Activated T-cell treated with anti-CD3 and anti-CD28 coated beads, Interleukin-2, amount 50 U/mL, for 4 hours (primary cell): Measurements from ENCODE around the gene RXFP2. TPM values are rescaled to one million over a fixed set of nuclear protein-coding genes. Genes with fewer than 3 reads are reported as not detected.
A peak's percentile ranks its signal among the peaks of the same experiment; 100 is the strongest.

Experiments
- ATAC-seq, 2 donors: fragments of 200-7000 bp; cut with Tn5 transposase; one replicate each; pipeline ENCODE4 v1.10.0; 2021
- DNase-seq: peaks from one replicate; pipeline ENCODE4 v3.0.0-alpha.2; 2020
- H3K27me3 Mint-ChIP-seq: one replicate; pipeline ENCODE4 v1.8.0; 2021; ENCODE audit warnings: low read depth, mixed read lengths
- H3K36me3 Mint-ChIP-seq: one replicate; pipeline ENCODE4 v1.8.0; 2022; ENCODE audit warnings: mixed read lengths; ENCODE audit not compliant: insufficient read depth
- H3K4me1 Mint-ChIP-seq: one replicate; pipeline ENCODE4 v1.8.0; 2021; ENCODE audit warnings: low read depth, mixed read lengths
- H3K4me3 Mint-ChIP-seq: one replicate; pipeline ENCODE4 v1.8.0; 2021; ENCODE audit warnings: mild to moderate bottlenecking, moderate library complexity, mixed read lengths
- H3K9me3 Mint-ChIP-seq: one replicate; pipeline ENCODE4 v1.8.0; 2021; ENCODE audit warnings: mixed read lengths
- total RNA-seq, 3 donors: library from RNA; stranded (reverse); gene quantifications; one replicate each; pipeline ENCODE4 v1.2.1, GENCODE V29; 2021

Gene RXFP2
- total RNA-seq, 3 donors from 2014 or later: not detected

DNA sequence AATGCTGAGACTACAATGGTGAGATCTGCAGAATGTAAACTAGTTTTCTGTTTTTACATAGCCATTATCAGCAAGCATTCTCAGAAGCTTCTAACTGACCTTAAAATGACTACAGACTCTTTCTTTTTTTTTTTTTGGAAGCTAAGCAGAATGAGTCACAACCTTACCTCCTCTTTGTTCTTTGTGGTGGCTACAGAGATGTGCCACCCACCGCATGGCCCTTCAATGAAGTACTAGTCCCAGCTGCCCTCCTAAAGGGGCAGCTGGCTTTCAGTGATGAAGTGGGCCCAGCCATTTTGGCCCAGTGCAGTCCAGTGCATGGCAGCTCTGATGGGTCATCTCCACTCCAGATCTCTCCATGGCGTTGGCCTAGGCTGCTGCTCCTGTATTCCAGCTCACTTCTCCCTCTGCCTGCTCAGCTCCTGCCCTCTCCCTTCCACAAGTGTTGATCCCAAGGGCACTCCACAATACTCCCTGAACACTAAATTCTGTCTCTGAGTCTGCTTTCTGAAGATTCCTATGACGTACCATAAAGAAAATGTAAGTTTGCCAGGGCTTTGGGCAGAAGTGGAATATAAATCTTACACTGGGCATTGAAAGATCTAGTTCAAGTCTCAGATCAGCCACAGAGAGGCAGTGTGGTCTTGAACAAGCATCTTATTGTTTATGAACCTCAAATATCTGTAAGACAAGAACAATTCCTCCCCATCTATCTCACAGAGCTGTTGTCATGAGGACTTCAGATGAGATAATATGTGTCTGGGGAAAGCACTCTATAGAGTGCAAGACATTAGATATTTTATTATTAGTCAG is 85.6 kb downstream of the RXFP2 start:
- H3K4me3 Mint-ChIP-seq: no peak overlapping the region
- H3K27me3 Mint-ChIP-seq: no peaks in the 10 kb centered on the region
- no peaks in the 10 kb centered on the region for H3K9me3 Mint-ChIP-seq
- DNase-seq: no peak
- peak in 1 of 2 donors; percentile 25 for ATAC-seq
- H3K4me1 Mint-ChIP-seq: peaks cover 2% of the 10 kb centered on the region
- no peaks in the 10 kb centered on the region for H3K36me3 Mint-ChIP-seq

- DNase-seq (no peak), ATAC-seq (no peak)
- Mint-ChIP-seq H3K27me3 (no peaks in the 10 kb centered on the region), H3K36me3 (no peaks in the 10 kb centered on the region), H3K9me3 (no peaks in the 10 kb centered on the region), H3K4me3 (no peak overlapping the region), H3K4me1 (peaks cover 2% of the 10 kb centered on the region)
These were observed 87.2 kb downstream of the RXFP2 start for GRCh38 chr13:31826521-31826920.

- H3K4me1 Mint-ChIP-seq: peaks cover 2% of the 10 kb centered on the region
- no peaks in the 10 kb centered on the region for H3K36me3 Mint-ChIP-seq
- H3K27me3 Mint-ChIP-seq: no peaks in the 10 kb centered on the region
- no peak for ATAC-seq
- DNase-seq: no peak
- no peaks in the 10 kb centered on the region for H3K9me3 Mint-ChIP-seq
- no peak overlapping the region for H3K4me3 Mint-ChIP-seq
These were observed 88.4 kb downstream of the RXFP2 start for GRCh38 chr13:31827707-31828106.

- Mint-ChIP-seq H3K4me1 (no peaks in the 10 kb centered on the region), H3K36me3 (no peaks in the 10 kb centered on the region), H3K27me3 (no peaks in the 10 kb centered on the region), H3K4me3 (no peak overlapping the region), H3K9me3 (no peaks in the 10 kb centered on the region)
- DNase-seq: no peak
- no peak for ATAC-seq
These were observed 96.6 kb downstream of the RXFP2 start for GRCh38 chr13:31835932-31836331.

- no peaks in the 10 kb centered on the region for H3K9me3 Mint-ChIP-seq
- H3K4me3 Mint-ChIP-seq: no peak overlapping the region
- no peaks in the 10 kb centered on the region for H3K36me3 Mint-ChIP-seq
- peaks cover 23% of the 10 kb centered on the region for H3K27me3 Mint-ChIP-seq
- H3K4me1 Mint-ChIP-seq: peaks cover 11% of the 10 kb centered on the region
- ATAC-seq: no peak
- no peak for DNase-seq
These were observed 103.7 kb downstream of the RXFP2 start for GRCh38 chr13:31843044-31843443.

DNA sequence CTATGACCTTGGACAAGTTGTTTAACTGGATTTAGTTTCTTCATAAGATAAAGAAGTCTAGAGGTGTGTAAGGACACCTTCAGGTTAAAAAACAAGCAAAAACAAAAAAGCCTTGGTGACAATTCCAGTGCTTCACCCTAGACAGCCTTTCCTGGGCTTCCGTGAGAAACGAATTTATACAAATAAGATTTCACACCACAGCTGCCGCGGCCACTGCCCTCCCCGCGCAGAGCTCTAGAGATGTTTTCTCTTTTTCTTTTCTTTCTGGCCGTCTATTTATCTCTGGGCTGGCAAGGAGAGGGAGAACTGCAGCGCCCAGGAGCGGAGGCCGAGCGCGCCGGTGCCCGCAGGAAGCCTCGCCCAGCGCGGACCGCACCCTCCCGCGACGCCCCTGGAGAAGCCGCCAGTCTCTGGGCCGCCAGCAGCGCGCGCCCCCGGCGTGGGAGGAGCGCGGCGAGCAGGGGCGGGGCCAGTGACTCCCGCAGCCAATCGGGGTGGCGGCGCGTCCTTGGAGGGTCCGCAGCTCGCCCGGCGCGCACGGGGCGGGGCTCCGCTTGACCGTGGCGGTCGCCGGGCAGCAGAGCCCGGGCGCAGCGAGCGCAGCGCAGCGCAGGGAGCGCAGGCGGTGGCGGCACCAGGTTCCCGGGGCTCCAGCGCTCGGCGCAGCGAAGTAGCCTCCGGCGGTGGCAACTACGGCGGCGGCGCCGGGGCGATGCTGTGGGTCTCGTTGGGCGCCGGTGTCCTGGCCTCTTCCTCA is 107.0 kb downstream of the RXFP2 start:
- Mint-ChIP-seq H3K4me1 (peaks cover 11% of the 10 kb centered on the region), H3K27me3 (peaks cover 27% of the 10 kb centered on the region), H3K9me3 (no peaks in the 10 kb centered on the region), H3K4me3 (peak overlapping the region; percentile 79), H3K36me3 (no peaks in the 10 kb centered on the region)
- ATAC-seq: peak; percentile 94 to 95
- peak; percentile 31 for DNase-seq

DNA sequence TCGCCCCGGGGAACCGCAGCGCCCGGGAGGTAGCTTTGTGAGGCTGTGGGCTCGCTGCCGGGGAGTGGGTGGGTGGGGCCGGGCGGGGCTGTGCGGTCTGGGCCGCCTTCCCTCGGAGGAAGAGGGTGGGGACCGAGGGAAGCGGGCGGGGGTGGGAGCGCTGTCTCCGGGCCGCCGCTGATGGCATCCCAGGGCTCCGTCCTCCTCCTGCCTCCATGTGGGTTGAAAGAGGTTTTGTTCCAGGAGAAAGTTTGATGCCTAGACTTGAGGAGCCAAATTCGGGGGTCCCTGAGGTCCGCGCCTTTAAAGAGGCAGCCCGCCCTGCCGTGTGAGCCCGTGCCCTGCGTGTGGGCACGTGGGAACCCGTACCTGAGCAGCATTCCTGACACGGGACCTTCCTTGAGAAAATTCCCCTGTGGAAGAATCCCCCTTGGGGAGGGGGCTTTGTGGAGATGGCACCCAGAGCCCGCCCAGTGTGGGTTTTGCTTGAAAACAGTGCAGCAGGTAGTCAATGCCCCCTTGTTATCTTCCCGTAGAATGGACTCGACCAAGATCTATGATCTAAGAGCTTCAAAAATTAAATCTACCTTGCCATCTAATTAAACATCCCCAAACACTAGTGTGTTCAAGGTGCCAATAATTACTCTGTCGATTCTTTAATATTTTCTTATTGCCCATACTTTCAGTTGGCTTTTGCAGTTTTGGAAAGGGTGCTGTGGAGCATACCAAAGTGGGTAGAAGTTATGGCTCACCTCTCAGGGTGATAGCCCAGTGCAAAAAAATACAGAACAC is 107.8 kb downstream of the RXFP2 start:
- Mint-ChIP-seq H3K36me3 (no peaks in the 10 kb centered on the region), H3K9me3 (no peaks in the 10 kb centered on the region), H3K4me1 (peaks cover 11% of the 10 kb centered on the region), H3K27me3 (peaks cover 27% of the 10 kb centered on the region), H3K4me3 (peak overlapping the region; percentile 66)
- DNase-seq (no peak), ATAC-seq (peak in 1 of 2 donors; percentile 34)

- peaks cover 11% of the 10 kb centered on the region for H3K4me1 Mint-ChIP-seq
- no peak for ATAC-seq
- no peak for DNase-seq
- no peaks in the 10 kb centered on the region for H3K36me3 Mint-ChIP-seq
- no peaks in the 10 kb centered on the region for H3K9me3 Mint-ChIP-seq
- no peak overlapping the region for H3K4me3 Mint-ChIP-seq
- H3K27me3 Mint-ChIP-seq: peaks cover 27% of the 10 kb centered on the region
These were observed 109.3 kb downstream of the RXFP2 start for GRCh38 chr13:31848621-31849020.

DNA sequence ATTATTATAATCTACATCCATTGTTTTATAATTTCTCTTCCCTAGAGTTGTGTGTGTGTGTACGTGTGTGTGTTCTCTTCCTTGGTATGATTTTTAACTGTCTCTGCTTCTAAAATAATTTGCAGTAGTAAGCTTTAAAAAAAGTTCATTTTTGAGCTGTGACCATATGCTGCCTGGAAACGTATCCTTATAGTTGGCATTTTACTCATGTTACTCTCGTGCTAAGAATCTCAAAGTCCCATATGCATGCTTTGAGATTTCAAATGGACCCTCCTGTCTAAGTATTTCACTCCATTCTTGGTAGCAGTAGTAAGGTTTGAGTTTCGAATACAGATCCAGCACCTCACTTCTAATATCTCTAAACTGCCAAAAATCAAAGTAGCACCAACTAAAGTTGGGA is 109.9 kb downstream of the RXFP2 start:
- no peak for DNase-seq
- ATAC-seq: no peak
- Mint-ChIP-seq H3K4me1 (peaks cover 11% of the 10 kb centered on the region), H3K27me3 (peaks cover 24% of the 10 kb centered on the region), H3K9me3 (no peaks in the 10 kb centered on the region), H3K4me3 (no peak overlapping the region), H3K36me3 (no peaks in the 10 kb centered on the region)

DNA sequence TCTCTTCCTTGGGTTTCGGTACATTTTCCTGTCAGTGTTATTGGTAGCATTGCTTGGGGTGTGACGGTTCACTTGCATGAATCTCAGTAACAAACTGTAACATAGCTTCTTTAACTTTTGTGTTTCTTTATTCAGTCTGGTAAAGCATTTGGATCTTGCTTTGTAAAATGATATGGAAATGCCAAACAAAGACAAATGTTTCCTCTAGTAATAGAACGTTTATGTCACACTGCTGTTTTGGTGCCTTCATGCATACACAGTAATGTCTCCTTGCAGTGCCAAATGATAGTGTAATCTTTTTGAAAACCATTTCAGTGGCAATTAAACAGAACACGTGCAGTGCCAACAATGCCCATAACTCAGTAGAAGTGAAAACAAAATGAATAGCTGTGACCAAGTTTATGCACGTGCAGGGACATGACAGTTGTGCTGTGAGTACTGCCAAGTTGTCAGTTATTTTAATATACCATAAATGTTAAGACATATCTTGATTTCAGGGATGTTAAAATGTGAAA is 110.8 kb downstream of the RXFP2 start:
- Mint-ChIP-seq H3K4me3 (no peak overlapping the region), H3K4me1 (peaks cover 10% of the 10 kb centered on the region), H3K27me3 (peaks cover 20% of the 10 kb centered on the region), H3K9me3 (no peaks in the 10 kb centered on the region), H3K36me3 (no peaks in the 10 kb centered on the region)
- DNase-seq (no peak), ATAC-seq (no peak)

DNA sequence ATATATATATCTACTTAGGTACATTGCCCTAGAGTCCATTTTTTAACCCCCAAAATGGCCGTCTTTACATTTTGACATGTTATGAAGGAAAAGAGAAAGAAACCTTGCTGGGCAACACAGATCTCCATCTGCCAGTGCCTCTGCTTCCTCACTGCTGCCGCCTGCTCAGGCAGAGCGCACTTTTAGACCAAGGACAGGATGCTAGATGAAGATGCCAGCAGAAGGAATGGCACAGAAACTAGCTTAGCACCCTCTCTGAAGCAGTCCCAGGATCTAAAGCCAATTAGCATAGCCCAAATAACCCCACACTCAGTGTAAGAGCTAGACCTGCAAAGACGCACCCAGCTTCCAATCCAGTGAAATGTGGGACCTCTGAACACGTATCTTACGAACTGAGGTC is 111.9 kb downstream of the RXFP2 start:
- Mint-ChIP-seq H3K27me3 (peaks cover 13% of the 10 kb centered on the region), H3K9me3 (no peaks in the 10 kb centered on the region), H3K36me3 (no peaks in the 10 kb centered on the region), H3K4me1 (peaks cover 7% of the 10 kb centered on the region), H3K4me3 (no peak overlapping the region)
- ATAC-seq: no peak
- DNase-seq: no peak
